Measurements from ENCODE around the gene ZNF438. TPM values are rescaled to one million over a fixed set of nuclear protein-coding genes. Genes with fewer than 3 reads are reported as not detected.

The ZNF438 gene
- polyA plus RNA-seq, 3 donors, result 5.4 to 11.1 (median 9.3) TPM

- H3K36me3 Mint-ChIP-seq, result peaks cover 6 to 7% of the 10 kb centered on the region in 2 donors
- peaks cover 0 to 3% (median 0%) of the 10 kb centered on the region in 3 donors for H3K27me3 Mint-ChIP-seq (ENCODE audit: low read depth in 3 of 3)
- H3K79me2 ChIP-seq (ENCODE audit: insufficient read depth, low read length), result peaks cover 44% of the 10 kb centered on the region
- DNase-seq, result peak in 2 of 3 donors; percentile 74 to 76
- H3K9me3 ChIP-seq (replicated peaks in 1 of 2; ENCODE audit: control insufficient read depth in 1 of 2, insufficient read depth in 1 of 2, low read length in 2 of 2), result no peaks in the 10 kb centered on the region
- H3K9me3 Mint-ChIP-seq, result peaks cover 0 to 5% (median 2%) of the 10 kb centered on the region in 7 donors
- TF ChIP-seq CTCF (IDR thresholded peaks at IDR 0.05), result no peak
- peak overlapping the region in 1 of 3 experiments; percentile 41 for H3K4me3 ChIP-seq (replicated peaks in 1 of 3; ENCODE audit: low read depth in 2 of 3, low read length in 3 of 3)
- H3K9ac ChIP-seq (ENCODE audit: insufficient read depth, low read length, poor library complexity, severe bottlenecking), result no peak overlapping the region
- H3K27ac ChIP-seq (ENCODE audit: low read depth in 1 of 2, low read length in 2 of 2), result peak overlapping the region in 1 of 2 donors; percentile 70
- 36% methylated on average over 2 of the region's 3 CpGs for WGBS (ENCODE audit: insufficient coverage)
- no peaks in the 10 kb centered on the region for H3K36me3 ChIP-seq (replicated peaks in 1 of 2; ENCODE audit: control insufficient read depth in 1 of 2, insufficient read depth in 2 of 2, low read length in 2 of 2)
- intact Hi-C loops (cut with micrococcal nuclease), result loop anchor here in 1 of 2 donors (10.0 kb wide), 1 partner anchor 750 kb away; no protein-coding TSS in a partner anchor
- H3K4me3 Mint-ChIP-seq, result peak overlapping the region; percentile 32 to 33
- H2AFZ ChIP-seq (ENCODE audit: insufficient read depth, low read depth, low read length, poor library complexity, severe bottlenecking), result no peak overlapping the region
- H3K27me3 ChIP-seq (ENCODE audit: control insufficient read depth in 2 of 2, insufficient read depth in 2 of 2, low read length in 2 of 2), result no peaks in the 10 kb centered on the region
- peaks cover 62 to 85% of the 10 kb centered on the region in 2 donors for H3K4me1 ChIP-seq (ENCODE audit: control insufficient read depth in 1 of 2, insufficient read depth in 2 of 2, low read length in 2 of 2)
- H3K27ac Mint-ChIP-seq, result peak overlapping the region; percentile 79 to 92 (median 87)
- peak overlapping the region; percentile 33 for H3K4me2 ChIP-seq (replicated peaks; ENCODE audit: extremely low read depth, low read length, poor library complexity, severe bottlenecking)
- peaks cover 76% of the 10 kb centered on the region for H3K4me1 Mint-ChIP-seq
- H4K20me1 ChIP-seq (ENCODE audit: insufficient read depth, low read length), result no peaks in the 10 kb centered on the region
Observed at GRCh38 chr10:31004611-31005193, 27.0 kb downstream of the ZNF438 start.

- no peak for TF ChIP-seq CTCF (IDR thresholded peaks at IDR 0.05)
- no peak overlapping the region for H3K4me3 ChIP-seq (replicated peaks in 1 of 3; ENCODE audit: low read depth in 2 of 3, low read length in 3 of 3)
- Mint-ChIP-seq H3K36me3 (peaks cover 6 to 10% of the 10 kb centered on the region in 2 donors), H3K4me1 (peaks cover 90% of the 10 kb centered on the region), H3K9me3 (peaks cover 0 to 5% (median 2%) of the 10 kb centered on the region in 7 donors), H3K27me3 (ENCODE audit: low read depth in 3 of 3) (peaks cover 0 to 3% (median 0%) of the 10 kb centered on the region in 3 donors), H3K27ac (peak overlapping the region; percentile 73 to 98 (median 88)), H3K4me3 (no peak overlapping the region)
- H3K9ac ChIP-seq (ENCODE audit: insufficient read depth, low read length, poor library complexity, severe bottlenecking), result no peak overlapping the region
- no peak overlapping the region for H3K4me2 ChIP-seq (replicated peaks; ENCODE audit: extremely low read depth, low read length, poor library complexity, severe bottlenecking)
- H3K27me3 ChIP-seq (ENCODE audit: control insufficient read depth in 2 of 2, insufficient read depth in 2 of 2, low read length in 2 of 2), result no peaks in the 10 kb centered on the region
- peak overlapping the region in 1 of 2 donors; percentile 94 for H3K27ac ChIP-seq (ENCODE audit: low read depth in 1 of 2, low read length in 2 of 2)
- H2AFZ ChIP-seq (ENCODE audit: insufficient read depth, low read depth, low read length, poor library complexity, severe bottlenecking), result no peak overlapping the region
- intact Hi-C loops (cut with micrococcal nuclease), result loop anchor here in 1 of 2 donors (10.0 kb wide), 1 partner anchor 753 kb away; no protein-coding TSS in a partner anchor
- peak in 1 of 3 donors; percentile 73 for DNase-seq
- 100% methylated on average over 1 of the region's 2 CpGs for WGBS (ENCODE audit: insufficient coverage)
- no peaks in the 10 kb centered on the region for H3K9me3 ChIP-seq (replicated peaks in 1 of 2; ENCODE audit: control insufficient read depth in 1 of 2, insufficient read depth in 1 of 2, low read length in 2 of 2)
- peaks cover 62% of the 10 kb centered on the region for H3K79me2 ChIP-seq (ENCODE audit: insufficient read depth, low read length)
- H3K4me1 ChIP-seq (ENCODE audit: control insufficient read depth in 1 of 2, insufficient read depth in 2 of 2, low read length in 2 of 2), result peaks cover 75 to 95% of the 10 kb centered on the region in 2 donors
- H4K20me1 ChIP-seq (ENCODE audit: insufficient read depth, low read length), result no peaks in the 10 kb centered on the region
- H3K36me3 ChIP-seq (replicated peaks in 1 of 2; ENCODE audit: control insufficient read depth in 1 of 2, insufficient read depth in 2 of 2, low read length in 2 of 2), result no peaks in the 10 kb centered on the region
Observed at GRCh38 chr10:31001740-31002139, 29.9 kb downstream of the ZNF438 start.
